ENCODE data around the gene C12orf43.
A peak's percentile ranks its signal among the peaks of the same experiment; 100 is the strongest.
"Not testable (repeated sequence)": the region's sequence is repeated elsewhere in the genome, so short reads cannot be mapped to it uniquely, and the experiment has no call there.

C12orf43 gene

GRCh38 chr12:121015825-121016766, at the start of gene C12orf43:
Gene C12orf43 (minus strand): TSS chr12:121016487. CDS start chr12:121016474, 13 bp downstream.
- peak within 1 kb of the TSS; percentile 13 to 72 for H3K27ac ChIP-seq (ENCODE audit: low read depth in 2 of 2, low read length in 2 of 2)

GRCh38 chr12:121065345-121065744, 49.1 kb upstream of the C12orf43 start:
- Histone ChIP-seq H3K27me3 (ENCODE audit: control insufficient read depth in 2 of 2, insufficient read depth in 2 of 2, low read length in 2 of 2) (no peaks in the 10 kb centered on the region), H3K27ac (ENCODE audit: low read depth in 2 of 2, low read length in 2 of 2) (no peak overlapping the region), H3K9me3 (ENCODE audit: control insufficient read depth in 2 of 2, low read length in 2 of 2) (no peaks in the 10 kb centered on the region), H3K9ac (ENCODE audit: low read depth in 1 of 2, low read length in 2 of 2) (no peak overlapping the region), H3K4me3 (ENCODE audit: low read length in 2 of 2) (no peak overlapping the region), H3K36me3 (ENCODE audit: control insufficient read depth in 2 of 2, insufficient read depth in 2 of 2, low read length in 2 of 2) (no peaks in the 10 kb centered on the region), H3K4me1 (ENCODE audit: control insufficient read depth in 2 of 2, insufficient read depth in 2 of 2, low read length in 2 of 2) (peaks cover 1 to 2% of the 10 kb centered on the region in 2 donors)

More at GRCh38 chr12:121015825-121016766, at the start of gene C12orf43:
- H3K4me1 ChIP-seq (ENCODE audit: control insufficient read depth in 2 of 2, insufficient read depth in 2 of 2, low read length in 2 of 2): peaks cover 5 to 12% of the 10 kb centered on the region in 2 donors
- H3K36me3 ChIP-seq (ENCODE audit: control insufficient read depth in 2 of 2, insufficient read depth in 2 of 2, low read length in 2 of 2): peaks cover 12 to 16% of the 10 kb centered on the region in 2 donors
- H3K9me3 ChIP-seq (ENCODE audit: control insufficient read depth in 2 of 2, low read length in 2 of 2): no peaks in the 10 kb centered on the region
- H3K4me3 ChIP-seq (ENCODE audit: low read length in 2 of 2): peak within 1 kb of the TSS; percentile 87 to 96
- no peaks in the 10 kb centered on the region for H3K27me3 ChIP-seq (ENCODE audit: control insufficient read depth in 2 of 2, insufficient read depth in 2 of 2, low read length in 2 of 2)
- H3K9ac ChIP-seq (ENCODE audit: low read depth in 1 of 2, low read length in 2 of 2): peak within 1 kb of the TSS; percentile 76 to 81

DNA sequence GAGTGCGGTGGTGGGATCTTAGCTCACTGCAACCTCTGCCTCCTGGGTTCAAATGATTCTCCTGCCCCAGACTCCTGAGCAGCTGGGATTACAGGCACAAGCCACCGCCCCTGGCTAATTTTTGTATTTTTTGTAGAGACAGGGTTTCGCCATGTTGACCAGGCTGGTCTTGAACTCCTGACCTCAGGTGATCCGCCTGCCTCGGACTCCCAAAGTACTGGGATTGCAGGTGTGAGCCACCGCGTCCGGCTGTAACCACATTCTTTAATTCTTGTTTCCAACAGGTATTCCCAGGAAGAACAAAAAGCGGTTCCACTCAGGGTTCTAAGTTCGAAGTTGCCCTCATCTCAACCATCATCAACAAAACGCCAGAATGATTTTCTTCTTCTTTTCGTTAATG, 48.3 kb upstream of the C12orf43 start:
- H3K36me3 ChIP-seq (ENCODE audit: control insufficient read depth in 2 of 2, insufficient read depth in 2 of 2, low read length in 2 of 2); H3K9me3 ChIP-seq (ENCODE audit: control insufficient read depth in 2 of 2, low read length in 2 of 2); H3K27ac ChIP-seq (ENCODE audit: low read depth in 2 of 2, low read length in 2 of 2); H3K27me3 ChIP-seq (ENCODE audit: control insufficient read depth in 2 of 2, insufficient read depth in 2 of 2, low read length in 2 of 2); H3K4me1 ChIP-seq (ENCODE audit: control insufficient read depth in 2 of 2, insufficient read depth in 2 of 2, low read length in 2 of 2); H3K4me3 ChIP-seq (ENCODE audit: low read length in 2 of 2); H3K9ac ChIP-seq (ENCODE audit: low read depth in 1 of 2, low read length in 2 of 2): not testable (repeated sequence)

DNA sequence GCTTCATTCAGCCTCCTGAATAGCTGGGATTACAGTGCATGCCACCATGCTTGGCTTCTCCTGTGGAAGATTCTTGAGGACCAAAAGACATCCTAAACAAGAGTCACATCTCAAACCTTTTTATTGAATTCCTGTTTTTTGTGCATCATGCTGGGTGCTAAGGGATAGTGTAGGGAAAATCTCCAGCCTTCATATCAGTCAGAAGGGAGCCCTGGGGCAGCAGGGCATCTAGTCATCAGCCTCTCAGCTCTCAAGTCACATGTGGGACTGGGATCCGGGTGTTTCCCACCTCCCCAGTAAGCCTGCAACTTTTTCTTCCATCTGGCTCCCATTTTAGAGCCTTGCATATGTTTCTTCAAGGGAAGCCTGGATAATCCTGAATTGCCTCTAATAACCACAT, 47.8 kb upstream of the C12orf43 start:
- H3K9ac ChIP-seq (ENCODE audit: low read depth in 1 of 2, low read length in 2 of 2): no peak overlapping the region
- H3K27ac ChIP-seq (ENCODE audit: low read depth in 2 of 2, low read length in 2 of 2): no peak overlapping the region
- H3K36me3 ChIP-seq (ENCODE audit: control insufficient read depth in 2 of 2, insufficient read depth in 2 of 2, low read length in 2 of 2): no peaks in the 10 kb centered on the region
- no peak overlapping the region for H3K4me3 ChIP-seq (ENCODE audit: low read length in 2 of 2)
- H3K4me1 ChIP-seq (ENCODE audit: control insufficient read depth in 2 of 2, insufficient read depth in 2 of 2, low read length in 2 of 2): peaks cover 3 to 4% of the 10 kb centered on the region in 2 donors
- no peaks in the 10 kb centered on the region for H3K27me3 ChIP-seq (ENCODE audit: control insufficient read depth in 2 of 2, insufficient read depth in 2 of 2, low read length in 2 of 2)
- H3K9me3 ChIP-seq (ENCODE audit: control insufficient read depth in 2 of 2, low read length in 2 of 2): no peaks in the 10 kb centered on the region

GRCh38 chr12:121062391-121063045, 46.2 kb upstream of the C12orf43 start:
- no peaks in the 10 kb centered on the region for H3K9me3 ChIP-seq (ENCODE audit: control insufficient read depth in 2 of 2, low read length in 2 of 2)
- H3K9ac ChIP-seq (ENCODE audit: low read depth in 1 of 2, low read length in 2 of 2): no peak overlapping the region
- no peak overlapping the region for H3K4me3 ChIP-seq (ENCODE audit: low read length in 2 of 2)
- peaks cover 3 to 4% of the 10 kb centered on the region in 2 donors for H3K4me1 ChIP-seq (ENCODE audit: control insufficient read depth in 2 of 2, insufficient read depth in 2 of 2, low read length in 2 of 2)
- no peaks in the 10 kb centered on the region for H3K36me3 ChIP-seq (ENCODE audit: control insufficient read depth in 2 of 2, insufficient read depth in 2 of 2, low read length in 2 of 2)
- H3K27me3 ChIP-seq (ENCODE audit: control insufficient read depth in 2 of 2, insufficient read depth in 2 of 2, low read length in 2 of 2): no peaks in the 10 kb centered on the region
- H3K27ac ChIP-seq (ENCODE audit: low read depth in 2 of 2, low read length in 2 of 2): no peak overlapping the region

- Histone ChIP-seq H3K27me3 (ENCODE audit: control insufficient read depth in 2 of 2, insufficient read depth in 2 of 2, low read length in 2 of 2) (no peaks in the 10 kb centered on the region), H3K4me3 (ENCODE audit: low read length in 2 of 2) (no peak overlapping the region), H3K27ac (ENCODE audit: low read depth in 2 of 2, low read length in 2 of 2) (no peak overlapping the region), H3K4me1 (ENCODE audit: control insufficient read depth in 2 of 2, insufficient read depth in 2 of 2, low read length in 2 of 2) (peaks cover 3 to 4% of the 10 kb centered on the region in 2 donors), H3K9ac (ENCODE audit: low read depth in 1 of 2, low read length in 2 of 2) (no peak overlapping the region), H3K9me3 (ENCODE audit: control insufficient read depth in 2 of 2, low read length in 2 of 2) (no peaks in the 10 kb centered on the region), H3K36me3 (ENCODE audit: control insufficient read depth in 2 of 2, insufficient read depth in 2 of 2, low read length in 2 of 2) (no peaks in the 10 kb centered on the region)
Measured at GRCh38 chr12:121061831-121062230, 45.5 kb upstream of the C12orf43 start.

DNA sequence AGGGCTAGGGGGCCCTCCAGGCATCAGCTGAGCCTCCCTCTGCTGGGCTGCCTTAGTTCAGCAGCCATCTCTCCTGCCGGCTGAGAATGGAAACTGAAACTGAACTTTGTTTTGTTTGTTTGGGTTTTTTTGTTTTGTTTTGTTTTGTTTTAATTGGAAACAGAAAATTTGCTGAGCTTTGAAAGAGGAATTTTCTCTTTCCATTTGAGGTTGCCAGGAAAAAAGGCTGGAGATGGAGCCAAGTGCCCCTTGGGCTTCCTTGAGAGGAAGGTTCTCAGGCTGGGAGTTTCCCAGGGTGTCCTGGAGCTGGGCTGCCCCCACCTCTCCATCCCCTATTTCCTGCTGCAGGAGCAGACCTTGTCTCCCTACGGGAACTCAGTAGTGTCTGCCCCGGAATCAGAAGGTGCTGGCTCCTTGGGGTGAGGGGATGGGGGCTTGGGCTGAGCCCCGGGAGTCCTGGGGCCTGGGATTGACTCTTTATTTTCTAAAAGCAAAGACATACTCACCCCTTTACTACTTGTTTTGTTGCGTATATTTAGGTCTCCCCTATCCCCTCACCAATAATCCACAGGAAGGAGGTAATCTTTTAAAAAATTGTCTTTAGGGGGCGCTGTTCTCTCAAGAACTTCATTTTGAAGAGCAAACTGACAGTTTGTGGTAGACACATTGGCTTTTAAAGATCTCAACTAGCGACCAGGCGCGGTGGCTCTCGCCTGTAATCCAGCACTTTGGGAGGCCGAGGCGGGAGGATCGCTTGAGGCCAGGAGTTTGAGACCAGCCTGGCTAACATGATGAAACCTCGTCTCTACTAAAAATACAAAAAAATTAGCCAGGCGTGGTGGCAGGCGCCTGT, 44.1 kb upstream of the C12orf43 start:
- H3K9ac ChIP-seq (ENCODE audit: low read depth in 1 of 2, low read length in 2 of 2): peak overlapping the region; percentile 52 to 55
- peak overlapping the region; percentile 55 to 73 for H3K4me3 ChIP-seq (ENCODE audit: low read length in 2 of 2)
- H3K9me3 ChIP-seq (ENCODE audit: control insufficient read depth in 2 of 2, low read length in 2 of 2): no peaks in the 10 kb centered on the region
- H3K36me3 ChIP-seq (ENCODE audit: control insufficient read depth in 2 of 2, insufficient read depth in 2 of 2, low read length in 2 of 2): no peaks in the 10 kb centered on the region
- H3K27ac ChIP-seq (ENCODE audit: low read depth in 2 of 2, low read length in 2 of 2): peak overlapping the region; percentile 59 to 81
- no peaks in the 10 kb centered on the region for H3K27me3 ChIP-seq (ENCODE audit: control insufficient read depth in 2 of 2, insufficient read depth in 2 of 2, low read length in 2 of 2)
- peaks cover 3 to 4% of the 10 kb centered on the region in 2 donors for H3K4me1 ChIP-seq (ENCODE audit: control insufficient read depth in 2 of 2, insufficient read depth in 2 of 2, low read length in 2 of 2)

- no peaks in the 10 kb centered on the region for H3K27me3 ChIP-seq (ENCODE audit: control insufficient read depth in 2 of 2, insufficient read depth in 2 of 2, low read length in 2 of 2)
- H3K4me1 ChIP-seq (ENCODE audit: control insufficient read depth in 2 of 2, insufficient read depth in 2 of 2, low read length in 2 of 2): peaks cover 3 to 4% of the 10 kb centered on the region in 2 donors
- H3K27ac ChIP-seq (ENCODE audit: low read depth in 2 of 2, low read length in 2 of 2): peak overlapping the region in 1 of 2 donors; percentile 81
- H3K9me3 ChIP-seq (ENCODE audit: control insufficient read depth in 2 of 2, low read length in 2 of 2): no peaks in the 10 kb centered on the region
- no peak overlapping the region for H3K4me3 ChIP-seq (ENCODE audit: low read length in 2 of 2)
- H3K9ac ChIP-seq (ENCODE audit: low read depth in 1 of 2, low read length in 2 of 2): no peak overlapping the region
- no peaks in the 10 kb centered on the region for H3K36me3 ChIP-seq (ENCODE audit: control insufficient read depth in 2 of 2, insufficient read depth in 2 of 2, low read length in 2 of 2)
Measured at GRCh38 chr12:121059031-121059898, 43.0 kb upstream of the C12orf43 start.

GRCh38 chr12:121057794-121058193, 41.5 kb upstream of the C12orf43 start:
- H3K27ac ChIP-seq (ENCODE audit: low read depth in 2 of 2, low read length in 2 of 2): no peak overlapping the region
- H3K9ac ChIP-seq (ENCODE audit: low read depth in 1 of 2, low read length in 2 of 2): no peak overlapping the region
- no peaks in the 10 kb centered on the region for H3K27me3 ChIP-seq (ENCODE audit: control insufficient read depth in 2 of 2, insufficient read depth in 2 of 2, low read length in 2 of 2)
- H3K36me3 ChIP-seq (ENCODE audit: control insufficient read depth in 2 of 2, insufficient read depth in 2 of 2, low read length in 2 of 2): no peaks in the 10 kb centered on the region
- H3K4me3 ChIP-seq (ENCODE audit: low read length in 2 of 2): no peak overlapping the region
- peaks cover 3 to 4% of the 10 kb centered on the region in 2 donors for H3K4me1 ChIP-seq (ENCODE audit: control insufficient read depth in 2 of 2, insufficient read depth in 2 of 2, low read length in 2 of 2)
- no peaks in the 10 kb centered on the region for H3K9me3 ChIP-seq (ENCODE audit: control insufficient read depth in 2 of 2, low read length in 2 of 2)

Data from mucosa of rectum (tissue), 2 donors.